Measurements from ENCODE around the gene ZNF641.

Gene ZNF641

GRCh38 chr12:48350249-48351021 is at the start of gene ZNF641:
Gene ZNF641, minus strand, starts transcription at chr12:48350919. Its CDS starts 2,829 bp downstream, at chr12:48348090.
- no peak for DNase-seq (ENCODE audit: low read depth, low spot score)

- DNase-seq (ENCODE audit: low read depth, low spot score) = no peak
Measured at GRCh38 chr12:48390026-48390425, 39.3 kb upstream of the ZNF641 start.

- no peak for DNase-seq (ENCODE audit: low read depth, low spot score)
Measured at GRCh38 chr12:48389409-48389808, 38.7 kb upstream of the ZNF641 start.

GRCh38 chr12:48388938-48389337 is 38.2 kb upstream of the ZNF641 start:
- DNase-seq (ENCODE audit: low read depth, low spot score) = no peak

DNA sequence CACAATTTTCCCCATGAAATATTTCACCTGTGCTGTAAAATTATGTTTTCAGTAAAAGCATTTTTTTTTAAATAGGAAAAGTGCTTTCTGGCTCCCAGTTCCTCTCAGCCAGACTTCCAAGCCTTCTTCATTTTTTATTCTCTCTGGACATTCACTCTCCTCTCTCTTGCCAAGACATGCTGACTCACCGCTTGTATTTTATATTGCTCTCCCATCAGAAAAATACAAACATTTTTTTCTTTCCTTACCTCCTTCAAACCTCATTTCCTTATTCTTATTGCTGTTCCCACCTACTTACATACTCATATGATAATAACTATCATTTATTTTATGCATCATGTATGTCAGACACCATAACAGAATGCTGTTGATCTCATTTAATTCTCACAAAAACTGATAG is 37.7 kb upstream of the ZNF641 start:
- DNase-seq (ENCODE audit: low read depth, low spot score) = no peak

DNA sequence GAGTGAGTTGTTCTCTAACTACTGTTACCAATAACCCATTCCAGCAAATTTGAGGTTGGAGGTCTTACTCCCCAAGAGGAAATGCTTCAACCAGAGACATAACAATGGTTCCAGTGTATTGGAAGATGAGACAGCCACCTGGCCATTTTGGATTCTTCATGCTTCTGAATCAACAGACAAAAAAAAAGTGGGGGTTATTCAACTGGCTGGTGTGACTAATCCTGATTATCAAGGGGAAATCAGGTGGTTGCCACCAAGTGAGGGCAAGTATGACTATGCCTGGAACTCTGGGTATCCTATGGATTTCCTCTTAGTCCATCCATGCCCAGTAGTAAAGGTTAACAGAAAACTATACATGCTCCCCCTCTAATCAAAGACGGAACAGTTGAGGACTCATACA is 29.9 kb upstream of the ZNF641 start:
- no peak for DNase-seq (ENCODE audit: low read depth, low spot score)

DNA sequence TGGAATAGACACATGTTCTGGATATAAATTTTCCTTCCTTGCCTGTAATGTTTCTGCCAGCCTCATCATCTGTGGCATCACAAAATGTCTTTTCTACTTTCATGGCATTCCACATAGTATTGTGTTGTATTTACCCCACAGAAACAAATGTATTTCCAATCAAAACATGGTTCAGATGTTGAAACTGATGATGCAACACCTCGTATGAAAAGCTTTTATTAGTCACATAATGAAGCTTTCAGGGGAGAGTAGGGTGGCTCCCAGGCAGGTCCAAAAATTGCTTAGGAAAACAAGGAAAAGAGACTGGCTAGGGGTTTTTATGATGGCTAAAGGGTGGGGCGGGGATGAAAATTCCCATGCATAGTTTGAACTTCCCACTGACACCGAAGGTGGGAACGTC is 29.1 kb upstream of the ZNF641 start:
- DNase-seq (ENCODE audit: low read depth, low spot score) = no peak

DNA sequence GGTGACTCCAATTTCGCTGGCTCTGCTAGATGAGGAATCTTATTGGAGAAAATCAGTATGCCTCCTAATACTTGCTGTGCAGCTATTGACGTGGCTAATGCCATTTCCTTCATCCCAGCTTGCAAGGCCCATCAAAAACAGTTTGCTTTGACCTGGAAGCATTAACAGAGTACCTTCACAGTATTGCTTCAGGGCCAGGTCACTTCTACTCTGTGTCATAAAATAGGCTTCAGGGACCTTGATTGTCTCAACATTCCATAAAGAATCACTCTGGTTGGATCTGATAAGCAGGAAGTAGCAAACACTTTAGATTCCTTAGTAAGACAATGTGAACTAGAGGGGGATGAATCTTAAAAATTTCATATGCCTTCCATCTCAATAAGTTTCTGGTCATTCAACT is 26.9 kb upstream of the ZNF641 start:
- DNase-seq (ENCODE audit: low read depth, low spot score) = no peak

DNA sequence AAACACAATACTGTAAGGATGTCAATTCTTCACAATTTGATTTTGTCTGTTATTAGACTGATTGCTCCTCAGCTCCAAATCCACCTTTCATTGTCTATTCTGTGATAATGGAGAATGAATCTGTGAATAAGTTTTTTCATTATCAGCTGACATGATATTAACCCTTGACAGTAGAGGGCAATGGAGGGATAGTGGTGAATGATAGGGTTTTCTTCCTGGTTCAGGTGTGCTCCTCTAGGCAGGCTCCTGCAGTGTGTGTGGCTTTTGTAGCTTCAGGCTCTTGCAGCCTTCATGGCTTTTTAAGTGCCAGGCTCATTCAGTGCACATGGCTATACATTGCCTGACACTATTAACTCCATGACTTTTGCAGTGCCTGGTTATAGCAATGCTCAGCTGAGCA is 23.4 kb upstream of the ZNF641 start:
- DNase-seq (ENCODE audit: low read depth, low spot score) = no peak

DNA sequence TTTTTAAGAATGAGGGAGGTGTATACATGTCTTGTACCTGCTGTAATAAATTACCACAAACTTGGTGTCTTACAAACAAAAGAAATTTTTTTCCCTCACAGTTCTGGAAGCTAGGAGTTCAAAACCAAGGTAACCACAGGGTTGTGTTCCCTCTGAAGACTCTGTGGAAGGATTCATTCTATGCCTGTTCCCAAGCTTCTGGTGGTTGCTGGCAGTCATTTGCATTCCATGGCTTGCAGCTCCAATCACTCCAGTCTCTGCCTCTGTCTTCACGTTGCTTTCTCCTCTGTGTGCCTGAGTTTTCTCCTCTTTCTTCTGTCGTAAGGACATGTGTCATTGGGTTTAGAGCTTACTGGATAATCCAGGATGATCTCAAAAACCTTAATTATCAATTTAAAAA is 15.4 kb upstream of the ZNF641 start:
- no peak for DNase-seq (ENCODE audit: low read depth, low spot score)

GRCh38 chr12:48361664-48362339 is 11.1 kb upstream of the ZNF641 start:
- DNase-seq (ENCODE audit: low read depth, low spot score) = no peak

DNA sequence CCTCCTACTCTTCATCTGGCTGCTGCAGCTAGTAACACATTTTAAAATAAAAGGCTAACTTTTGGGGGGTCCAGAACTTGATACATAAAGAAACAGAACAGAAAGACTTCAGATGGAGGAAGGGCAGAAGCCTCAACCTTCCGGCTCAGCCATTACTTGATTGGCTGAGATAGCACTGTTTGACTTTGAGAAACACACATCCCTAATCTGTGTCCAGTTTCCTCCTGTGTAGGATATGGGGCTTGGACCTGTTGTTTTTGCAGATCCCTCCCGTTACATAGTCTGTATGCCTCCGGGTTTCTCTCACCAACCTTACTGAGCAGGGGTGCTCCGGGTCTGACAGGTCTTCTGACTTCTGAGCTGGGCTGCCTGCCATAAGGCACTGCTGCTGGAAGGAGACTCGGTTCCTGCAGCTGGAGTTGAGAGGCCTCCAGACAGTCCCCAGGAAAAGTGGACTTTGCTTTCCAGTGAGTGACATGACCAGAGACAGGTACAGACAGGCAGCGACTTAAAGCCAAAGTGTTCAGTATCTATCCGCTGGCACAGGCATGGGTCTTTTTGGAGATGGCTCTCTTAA is 8.3 kb upstream of the ZNF641 start:
- no peak for DNase-seq (ENCODE audit: low read depth, low spot score)

- no peak for DNase-seq (ENCODE audit: low read depth, low spot score)
Measured at GRCh38 chr12:48356041-48356768, 5.5 kb upstream of the ZNF641 start.

DNA sequence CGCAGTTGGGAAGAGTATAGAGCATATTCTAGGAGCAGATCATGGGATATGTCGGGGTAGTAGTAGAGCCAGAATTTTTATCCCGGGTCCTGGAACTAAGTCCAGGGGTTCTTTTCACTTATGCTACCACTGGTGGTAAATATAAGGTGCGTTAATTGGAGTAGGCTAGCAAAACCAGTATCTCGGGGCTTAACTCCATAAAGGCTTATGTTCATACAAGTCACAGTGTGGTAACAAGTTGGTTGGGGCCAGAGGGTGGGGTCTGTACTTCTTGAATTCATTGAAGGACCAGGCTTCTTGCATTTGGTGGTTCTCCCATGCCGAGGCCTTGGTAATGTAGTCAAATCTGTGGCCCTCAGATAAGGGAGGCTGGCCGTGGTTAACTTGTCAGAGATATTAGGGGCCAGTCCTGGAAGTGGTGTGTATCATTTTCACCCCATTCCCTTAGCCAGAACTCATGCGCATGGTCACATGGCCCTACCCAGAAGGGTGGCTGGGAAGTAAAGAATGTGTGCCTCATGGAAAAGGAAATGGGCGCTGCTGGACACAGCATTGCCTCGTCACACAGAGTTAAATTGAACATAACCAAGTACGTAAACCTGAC is 1.5 kb upstream of the ZNF641 start:
- no peak for DNase-seq (ENCODE audit: low read depth, low spot score)

- DNase-seq (ENCODE audit: low read depth, low spot score) = no peak
Measured at GRCh38 chr12:48351022-48351708, 446 bp upstream of the ZNF641 start.

DNA sequence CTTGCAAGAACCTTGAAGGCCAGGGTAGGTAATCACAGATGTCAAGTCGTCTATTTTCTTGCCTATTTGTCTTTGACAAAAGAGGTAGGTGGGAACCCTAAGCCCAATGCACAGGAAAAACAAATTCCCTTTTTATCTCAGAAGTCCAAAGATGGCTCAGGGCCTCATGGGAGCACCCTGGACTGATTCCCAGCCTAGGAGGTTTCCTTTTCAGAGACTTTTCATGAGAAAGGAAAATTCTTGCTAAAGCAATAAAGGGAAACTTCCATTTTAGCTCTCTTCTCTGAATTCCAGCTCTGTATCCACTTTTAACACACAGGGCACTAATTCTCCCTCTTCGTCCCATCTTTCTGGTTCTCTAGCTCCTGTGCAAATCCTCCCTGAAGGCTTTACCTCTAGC is 1.2 kb downstream of the ZNF641 start:
- DNase-seq (ENCODE audit: low read depth, low spot score) = no peak

DNA sequence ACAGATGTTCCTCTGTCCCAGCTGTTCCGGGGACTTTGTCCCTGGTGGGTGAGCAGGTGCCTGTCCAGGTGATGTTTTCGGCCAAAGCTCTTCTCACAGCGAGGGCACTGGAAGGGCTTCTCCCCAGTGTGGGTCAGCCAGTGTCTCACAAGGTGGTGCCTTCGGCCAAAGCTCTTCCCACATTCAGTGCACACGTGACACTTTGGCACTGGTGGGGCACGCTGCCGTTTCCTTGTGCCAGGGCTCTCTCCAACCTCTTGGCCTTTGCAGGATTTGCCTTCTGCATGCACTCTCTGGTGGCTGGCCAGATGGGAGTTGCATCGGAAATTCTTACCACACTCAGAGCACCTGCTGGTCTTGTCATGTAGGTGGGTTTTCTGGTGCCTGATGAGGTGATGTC is 7.7 kb downstream of the ZNF641 start:
- no peak for DNase-seq (ENCODE audit: low read depth, low spot score)

DNA sequence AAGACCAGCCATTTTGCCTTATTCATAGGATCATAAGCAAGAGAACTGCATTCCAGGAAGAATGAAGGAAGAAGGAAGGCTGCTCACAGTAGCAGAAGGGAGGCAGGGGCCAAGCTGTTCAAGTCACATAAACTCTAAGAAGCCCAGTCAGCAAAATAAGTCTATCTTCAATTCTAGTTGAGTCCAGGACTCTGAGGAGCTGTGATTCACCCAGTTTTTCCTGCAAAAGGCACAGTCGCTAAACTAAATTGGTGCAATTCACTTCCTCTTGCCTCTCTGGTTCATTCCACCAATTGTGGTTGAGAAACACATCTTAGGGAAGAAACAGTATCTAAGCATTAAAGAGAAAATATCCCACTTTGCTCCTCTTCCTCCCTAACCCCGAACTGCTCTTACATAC is 9.8 kb downstream of the ZNF641 start:
- no peak for DNase-seq (ENCODE audit: low read depth, low spot score)

- DNase-seq (ENCODE audit: low read depth, low spot score) = no peak
Measured at GRCh38 chr12:48339442-48340117, 11.1 kb downstream of the ZNF641 start.

DNA sequence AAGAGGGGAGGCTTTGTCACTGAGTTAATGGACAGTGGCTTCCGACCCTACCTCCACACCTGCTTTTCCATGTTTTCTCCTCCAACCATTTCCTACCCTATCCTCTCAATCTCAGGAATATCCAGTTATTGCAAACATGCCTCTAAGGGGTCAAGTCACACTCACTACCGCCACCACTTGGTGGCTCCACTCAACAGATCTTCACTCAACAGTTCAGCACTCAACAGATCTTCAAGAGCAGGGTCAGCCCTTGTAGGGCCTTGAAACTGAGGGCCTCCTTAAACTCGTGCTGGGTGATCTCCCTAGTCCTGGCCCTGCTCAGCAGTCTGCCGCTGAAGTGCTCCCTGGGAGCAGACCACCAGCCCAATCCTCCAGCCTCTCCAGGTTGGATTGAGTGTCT is 14.2 kb downstream of the ZNF641 start:
- DNase-seq (ENCODE audit: low read depth, low spot score) = no peak

DNA sequence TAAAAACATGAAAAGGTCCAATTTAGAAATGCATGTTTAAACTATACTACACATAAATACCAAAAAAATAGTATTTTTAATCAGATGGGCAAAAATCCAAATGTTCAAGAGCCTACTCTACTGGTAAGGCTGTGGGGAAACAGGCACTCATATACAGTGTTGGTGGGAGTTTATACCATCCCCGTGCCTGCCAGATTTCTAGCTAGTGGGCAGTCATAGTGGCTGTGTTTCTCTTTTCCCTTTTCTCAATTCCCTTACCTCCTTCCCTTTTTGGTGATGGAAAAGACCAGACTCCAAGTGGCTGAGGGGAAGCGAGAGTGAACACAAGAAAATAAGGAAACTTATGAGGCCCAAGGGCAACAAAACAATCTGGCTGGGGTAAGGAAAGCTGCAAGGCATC is 14.7 kb downstream of the ZNF641 start:
- no peak for DNase-seq (ENCODE audit: low read depth, low spot score)

Measured in smooth muscle cell of the brain vasculature (primary cell).